Nephron (organoid): ENCODE measurements around the gene SH3RF3.

Experiments
- H3K27ac Mint-ChIP-seq, 3 experiments: 2 replicates each; pipeline ENCODE4 v1.8.0; 2020; ENCODE audit warnings: mixed read lengths in 3 of 3, mild to moderate bottlenecking in 2 of 3, moderate library complexity in 1 of 3
- H3K27me3 Mint-ChIP-seq: 2 replicates; pipeline ENCODE4 v1.8.0; 2021; ENCODE audit warnings: low read depth, mild to moderate bottlenecking, moderate library complexity, mixed read lengths
- H3K36me3 Mint-ChIP-seq: 2 replicates; pipeline ENCODE4 v1.8.0; 2020; ENCODE audit warnings: low read depth, mixed read lengths
- H3K4me1 Mint-ChIP-seq: 2 replicates; pipeline ENCODE4 v1.8.0; 2020; ENCODE audit warnings: mixed read lengths
- H3K4me3 Mint-ChIP-seq, 3 experiments: 2 replicates each; pipeline ENCODE4 v1.8.0; 2020; ENCODE audit warnings: mild to moderate bottlenecking in 3 of 3, mixed read lengths in 3 of 3, moderate library complexity in 2 of 3
- H3K9me3 Mint-ChIP-seq: 2 replicates; pipeline ENCODE4 v1.8.0; 2020; ENCODE audit warnings: mixed read lengths
- TF ChIP-seq, protein P1 (sequence below), 3 experiments: fragments of 200-600 bp; sonication (generic); IDR thresholded peaks; one replicate each; pipeline ENCODE4 v1.5.0; 2021; ENCODE audit warnings: antibody characterized with exemption in 3 of 3; ENCODE audit not compliant: unreplicated experiment in 3 of 3

Gene SH3RF3

DNA sequence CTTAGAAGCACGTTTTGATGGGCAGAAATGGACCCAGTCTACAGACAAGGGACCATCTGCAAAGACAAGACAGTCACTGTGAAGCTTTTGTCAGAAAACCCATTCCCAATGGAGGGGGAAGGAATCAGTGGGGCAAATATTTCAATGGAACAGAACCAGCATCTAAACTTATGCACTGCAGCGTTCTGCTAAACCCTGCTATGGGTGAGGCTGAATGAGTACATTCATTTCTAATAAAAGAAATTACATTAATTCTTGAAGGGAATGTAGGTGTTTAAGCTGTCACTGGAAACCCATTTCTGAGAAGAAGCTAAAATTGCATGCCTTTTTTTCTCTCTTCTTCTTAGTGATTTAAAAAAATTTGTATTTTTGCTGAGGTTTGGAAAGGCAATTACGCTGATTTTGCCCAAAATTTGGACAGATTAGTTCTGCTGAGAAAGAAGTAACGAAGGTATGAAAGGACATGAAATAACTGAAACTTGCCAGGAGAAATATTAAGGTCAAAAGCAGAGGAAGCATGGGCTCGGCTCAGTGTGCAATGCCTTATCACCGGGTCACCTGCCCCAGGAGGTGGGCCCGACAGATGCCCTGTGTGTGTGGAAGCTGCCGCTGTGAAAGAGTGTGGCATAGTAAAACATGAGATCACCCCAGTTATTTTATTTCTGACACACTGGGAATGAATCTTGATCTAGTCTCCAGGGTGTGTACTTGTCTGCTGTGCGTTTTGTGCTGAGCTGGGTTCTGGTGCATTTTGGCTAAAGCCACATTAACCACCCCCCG lies 24.2 kb downstream of the SH3RF3 start:
- Mint-ChIP-seq H3K27me3 (peaks cover 4% of the 10 kb centered on the region), H3K36me3 (no peaks in the 10 kb centered on the region), H3K4me3 (no peak overlapping the region), H3K9me3 (no peaks in the 10 kb centered on the region), H3K27ac (no peak overlapping the region), H3K4me1 (peaks cover 34% of the 10 kb centered on the region)
- TF ChIP-seq, protein P1, sequence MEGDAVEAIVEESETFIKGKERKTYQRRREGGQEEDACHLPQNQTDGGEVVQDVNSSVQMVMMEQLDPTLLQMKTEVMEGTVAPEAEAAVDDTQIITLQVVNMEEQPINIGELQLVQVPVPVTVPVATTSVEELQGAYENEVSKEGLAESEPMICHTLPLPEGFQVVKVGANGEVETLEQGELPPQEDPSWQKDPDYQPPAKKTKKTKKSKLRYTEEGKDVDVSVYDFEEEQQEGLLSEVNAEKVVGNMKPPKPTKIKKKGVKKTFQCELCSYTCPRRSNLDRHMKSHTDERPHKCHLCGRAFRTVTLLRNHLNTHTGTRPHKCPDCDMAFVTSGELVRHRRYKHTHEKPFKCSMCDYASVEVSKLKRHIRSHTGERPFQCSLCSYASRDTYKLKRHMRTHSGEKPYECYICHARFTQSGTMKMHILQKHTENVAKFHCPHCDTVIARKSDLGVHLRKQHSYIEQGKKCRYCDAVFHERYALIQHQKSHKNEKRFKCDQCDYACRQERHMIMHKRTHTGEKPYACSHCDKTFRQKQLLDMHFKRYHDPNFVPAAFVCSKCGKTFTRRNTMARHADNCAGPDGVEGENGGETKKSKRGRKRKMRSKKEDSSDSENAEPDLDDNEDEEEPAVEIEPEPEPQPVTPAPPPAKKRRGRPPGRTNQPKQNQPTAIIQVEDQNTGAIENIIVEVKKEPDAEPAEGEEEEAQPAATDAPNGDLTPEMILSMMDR (IDR thresholded peaks at IDR 0.05; ENCODE audit: unreplicated experiment in 3 of 3), result no peak

DNA sequence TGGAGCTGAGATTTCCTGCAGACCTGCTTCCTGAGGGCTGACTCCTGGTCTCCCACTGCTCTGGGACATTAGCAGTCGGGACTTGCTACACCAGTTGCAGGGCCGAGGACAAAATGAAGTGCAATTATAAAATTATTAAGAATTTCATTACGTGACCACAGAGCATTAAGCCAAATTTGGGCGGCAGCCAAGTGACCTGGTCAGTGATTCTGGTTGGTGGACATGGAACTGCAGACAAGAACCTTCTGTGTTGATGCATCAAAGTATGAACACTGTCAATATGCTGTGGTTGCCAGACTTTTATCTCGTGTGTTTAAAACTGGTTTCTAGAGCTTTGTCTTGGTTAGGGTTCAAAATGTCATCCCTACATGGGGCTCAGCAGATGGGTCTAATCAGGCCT lies 24.8 kb downstream of the SH3RF3 start:
- H3K36me3 Mint-ChIP-seq, result no peaks in the 10 kb centered on the region
- H3K4me3 Mint-ChIP-seq, result no peak overlapping the region
- H3K9me3 Mint-ChIP-seq, result no peaks in the 10 kb centered on the region
- H3K4me1 Mint-ChIP-seq, result peaks cover 28% of the 10 kb centered on the region
- TF ChIP-seq, protein P1 (IDR thresholded peaks at IDR 0.05; ENCODE audit: unreplicated experiment in 3 of 3), result no peak
- H3K27ac Mint-ChIP-seq, result no peak overlapping the region
- H3K27me3 Mint-ChIP-seq, result peaks cover 4% of the 10 kb centered on the region

DNA sequence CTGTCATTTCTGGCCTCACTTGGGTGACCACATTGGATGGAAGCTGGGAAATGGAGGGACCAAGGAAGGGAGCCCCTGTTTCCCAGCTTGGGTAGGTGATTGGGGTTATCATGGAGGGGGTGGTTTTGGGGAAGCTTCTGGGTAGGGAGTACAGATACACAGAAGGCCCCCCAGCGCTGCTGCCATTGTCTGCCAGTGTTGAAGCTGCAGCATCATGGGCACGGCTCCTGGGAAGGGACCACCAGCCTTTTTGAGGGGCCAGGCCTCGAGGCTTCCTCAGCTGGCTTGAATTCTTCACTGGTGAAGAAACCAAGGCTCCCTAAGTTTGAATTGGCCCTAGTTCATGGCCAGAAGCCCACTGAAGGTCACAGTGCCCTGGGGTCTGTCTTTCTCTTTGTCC lies 25.2 kb downstream of the SH3RF3 start:
- Mint-ChIP-seq H3K27ac (no peak overlapping the region), H3K9me3 (no peaks in the 10 kb centered on the region), H3K4me1 (peaks cover 24% of the 10 kb centered on the region), H3K36me3 (no peaks in the 10 kb centered on the region), H3K27me3 (peaks cover 4% of the 10 kb centered on the region), H3K4me3 (no peak overlapping the region)
- TF ChIP-seq, protein P1 (IDR thresholded peaks at IDR 0.05; ENCODE audit: unreplicated experiment in 3 of 3), result no peak

DNA sequence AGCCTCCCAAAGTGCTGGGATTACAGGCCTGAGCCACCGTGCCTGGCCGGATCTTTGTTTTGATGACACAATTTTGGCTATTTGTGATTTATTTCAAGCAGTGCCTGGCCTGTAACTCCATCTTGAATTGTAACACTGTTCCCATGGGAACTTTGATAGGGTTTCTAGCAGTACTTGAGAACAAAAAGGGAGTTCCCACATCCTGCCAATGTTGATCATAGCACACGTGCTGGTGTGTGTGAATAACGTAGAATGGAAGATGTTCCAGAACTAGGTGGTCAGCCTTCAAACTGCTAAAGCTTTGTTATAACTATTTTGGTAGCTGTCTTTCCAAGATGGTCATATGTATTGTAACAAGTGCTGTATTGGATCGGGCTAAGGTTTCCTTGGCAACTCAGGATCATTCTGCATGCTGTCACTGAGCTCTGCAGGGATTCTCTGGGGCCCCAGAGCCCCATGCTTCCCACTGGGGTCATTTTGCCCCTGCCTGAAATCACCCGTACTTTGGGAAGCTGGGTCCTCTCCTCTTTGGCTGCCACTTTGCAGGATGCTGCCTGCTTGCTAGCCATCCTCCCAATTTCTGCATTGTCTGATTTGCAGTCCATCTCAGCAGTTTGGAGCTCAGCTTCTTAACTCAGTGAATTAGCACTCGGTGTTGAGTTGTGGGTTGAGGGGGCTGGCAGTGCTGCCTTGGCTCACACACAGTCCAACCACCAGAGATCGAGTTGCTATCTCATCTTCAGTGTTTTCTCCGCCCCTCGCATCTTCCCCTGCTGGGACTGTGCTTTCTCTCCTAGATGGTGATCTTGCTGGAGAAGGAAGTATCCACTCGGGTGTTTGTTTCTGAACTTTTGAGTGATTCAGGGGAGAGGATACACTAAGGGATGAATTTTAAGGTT lies 26.8 kb downstream of the SH3RF3 start:
- no peaks in the 10 kb centered on the region for H3K9me3 Mint-ChIP-seq
- H3K27me3 Mint-ChIP-seq, result peaks cover 10% of the 10 kb centered on the region
- peaks cover 16% of the 10 kb centered on the region for H3K4me1 Mint-ChIP-seq
- no peaks in the 10 kb centered on the region for H3K36me3 Mint-ChIP-seq
- TF ChIP-seq, protein P1 (IDR thresholded peaks at IDR 0.05; ENCODE audit: unreplicated experiment in 3 of 3), result no peak
- no peak overlapping the region for H3K4me3 Mint-ChIP-seq
- H3K27ac Mint-ChIP-seq, result no peak overlapping the region

DNA sequence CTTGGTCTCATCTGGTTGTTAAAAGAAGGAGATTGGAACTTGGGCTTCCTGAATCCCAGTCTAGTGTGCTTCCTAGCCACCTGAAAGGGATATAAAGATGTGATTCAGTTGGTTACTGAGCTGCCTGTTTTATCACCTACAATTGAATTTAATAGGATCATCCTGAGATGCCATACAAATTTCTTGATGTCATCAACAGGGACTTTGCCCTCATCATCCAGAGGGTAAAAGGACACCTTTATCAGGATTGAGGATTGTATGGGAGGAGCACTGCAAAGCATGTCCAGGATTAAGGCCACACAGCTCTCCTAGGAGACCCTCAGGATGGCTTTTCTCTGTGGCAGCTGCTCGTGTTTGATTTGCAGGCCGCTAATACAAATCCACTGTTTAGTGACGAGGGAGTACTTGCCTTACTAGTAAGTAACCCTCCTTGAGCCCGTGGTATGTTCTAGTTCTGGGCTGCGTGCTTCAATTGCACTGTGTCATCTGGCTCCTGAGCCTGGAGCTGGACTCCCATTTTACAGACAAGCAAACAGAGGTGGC lies 28.6 kb downstream of the SH3RF3 start:
- Mint-ChIP-seq H3K4me3 (no peak overlapping the region), H3K9me3 (no peaks in the 10 kb centered on the region), H3K36me3 (no peaks in the 10 kb centered on the region), H3K27me3 (peaks cover 14% of the 10 kb centered on the region), H3K4me1 (peaks cover 16% of the 10 kb centered on the region), H3K27ac (no peak overlapping the region)
- TF ChIP-seq, protein P1 (IDR thresholded peaks at IDR 0.05; ENCODE audit: unreplicated experiment in 3 of 3), result no peak
